ENCODE data around the gene ENPEP. TPM values are rescaled to one million over a fixed set of nuclear protein-coding genes. Genes with fewer than 3 reads are reported as not detected.
A peak's percentile ranks its signal among the peaks of the same experiment; 100 is the strongest.

The ENPEP gene
- total and polyA plus RNA-seq, 8 donors = 7.3 to 44.7 (median 37.1) TPM

GRCh38 chr4:110512901-110513300, 36.9 kb downstream of the ENPEP start:
- H3K9me3 ChIP-seq = no peaks in the 10 kb centered on the region
- ATAC-seq (no peak), DNase-seq (no peak)

GRCh38 chr4:110514889-110515479, 39.0 kb downstream of the ENPEP start:
- peak; percentile 49 to 52 for TF ChIP-seq CTCF (IDR thresholded peaks at IDR 0.05)
- H3K4me3 ChIP-seq = no peak overlapping the region
- H3K9me3 ChIP-seq = no peaks in the 10 kb centered on the region
- H3K4me1 ChIP-seq = peaks cover 0 to 3% of the 10 kb centered on the region in 2 donors
- H3K36me3 ChIP-seq = no peaks in the 10 kb centered on the region
- no peaks in the 10 kb centered on the region for H3K27me3 ChIP-seq
- ATAC-seq (peak; percentile 28), DNase-seq (peak in 1 of 4 donors; percentile 25)
- intact Hi-C loops (cut with DNase I) = loop anchor here in 1 of 2 donors (5.0 kb wide), 1 partner anchor 508 kb away; no protein-coding TSS in a partner anchor
- no peak overlapping the region for H3K27ac ChIP-seq

More at GRCh38 chr4:110512901-110513300, 36.9 kb downstream of the ENPEP start:
- Histone ChIP-seq H3K27ac (no peak overlapping the region), H3K4me3 (no peak overlapping the region), H3K36me3 (no peaks in the 10 kb centered on the region), H3K4me1 (peaks cover 0 to 3% of the 10 kb centered on the region in 2 donors), H3K27me3 (no peaks in the 10 kb centered on the region)
- TF ChIP-seq CTCF (IDR thresholded peaks at IDR 0.05) = no peak
- intact Hi-C loops (cut with DNase I) = no loop called here

GRCh38 chr4:110515676-110516075, 39.7 kb downstream of the ENPEP start:
- H3K9me3 ChIP-seq = no peaks in the 10 kb centered on the region
- no peaks in the 10 kb centered on the region for H3K36me3 ChIP-seq
- H3K4me1 ChIP-seq = peaks cover 0 to 3% of the 10 kb centered on the region in 2 donors
- DNase-seq (no peak), ATAC-seq (peak; percentile 53)
- TF ChIP-seq CTCF (IDR thresholded peaks at IDR 0.05) = no peak
- no peaks in the 10 kb centered on the region for H3K27me3 ChIP-seq
- intact Hi-C loops (cut with DNase I) = loop anchor here in 1 of 2 donors (5.0 kb wide), 1 partner anchor 508 kb away; no protein-coding TSS in a partner anchor
- peak overlapping the region; percentile 21 to 37 for H3K4me3 ChIP-seq
- peak overlapping the region in 1 of 2 donors; percentile 49 for H3K27ac ChIP-seq

- intact Hi-C loops (cut with DNase I) = loop anchor here in 1 of 2 donors (5.0 kb wide), 1 partner anchor 509 kb away; no protein-coding TSS in a partner anchor
- H3K36me3 ChIP-seq = no peaks in the 10 kb centered on the region
- no peaks in the 10 kb centered on the region for H3K27me3 ChIP-seq
- ATAC-seq (peak; percentile 99), DNase-seq (peak in 2 of 4 donors; percentile 65 to 75)
- H3K9me3 ChIP-seq = no peaks in the 10 kb centered on the region
- H3K4me1 ChIP-seq = peaks cover 0 to 3% of the 10 kb centered on the region in 2 donors
- H3K4me3 ChIP-seq = peak overlapping the region; percentile 21 to 37
- peak; percentile 74 to 80 for TF ChIP-seq CTCF (IDR thresholded peaks at IDR 0.05)
- peak overlapping the region in 1 of 2 donors; percentile 49 for H3K27ac ChIP-seq
These were observed 40.4 kb downstream of the ENPEP start for GRCh38 chr4:110516106-110516922.
